Fibroblast of lung (primary cell): ENCODE measurements around the gene SLC44A1.

Experiments
- CTCF ChIP-seq, 2 donors: IDR thresholded peaks in 1 of 2; conservative IDR thresholded peaks in 1 of 2; 1 replicate in 1 of 2; 2 replicates in 1 of 2; pipeline ENCODE4 v1.5.1; 2011 to 2012; ENCODE audit warnings: low read length in 2 of 2, control low read depth in 1 of 2, inconsistent platforms in 1 of 2, low read depth in 1 of 2, mild to moderate bottlenecking in 1 of 2
- EZH2 ChIP-seq: IDR thresholded peaks from 2 replicates; pipeline ENCODE4 v1.5.1; 2012; ENCODE audit warnings: low read length, control low read depth, mild to moderate bottlenecking; ENCODE audit errors: missing control alignments

GRCh38 chr9:105237246-105237645 lies 7.2 kb upstream of the SLC44A1 start:
- no peak for TF ChIP-seq CTCF (conservative IDR thresholded peaks at IDR 0.05 in 1 of 2, IDR thresholded peaks at IDR 0.05 in 1 of 2; ENCODE audit: low read depth in 1 of 2, low read length in 2 of 2)
- TF ChIP-seq EZH2, result no peak
